Mammary microvascular endothelial cell (primary cell): Measurements from ENCODE around the gene ITGA8. TPM values are rescaled to one million over a fixed set of nuclear protein-coding genes. Genes with fewer than 3 reads are reported as not detected.

ENCODE experiments used
- total RNA-seq: library from RNA; depleted of rRNA; stranded (reverse); fragments of >200 nt; gene quantifications from 2 replicates; pipeline ENCODE4 v1.2.3, GENCODE V29; 2015

The ITGA8 gene
- 0.44 and 0.53 TPM in 2 replicates for total RNA-seq

DNA sequence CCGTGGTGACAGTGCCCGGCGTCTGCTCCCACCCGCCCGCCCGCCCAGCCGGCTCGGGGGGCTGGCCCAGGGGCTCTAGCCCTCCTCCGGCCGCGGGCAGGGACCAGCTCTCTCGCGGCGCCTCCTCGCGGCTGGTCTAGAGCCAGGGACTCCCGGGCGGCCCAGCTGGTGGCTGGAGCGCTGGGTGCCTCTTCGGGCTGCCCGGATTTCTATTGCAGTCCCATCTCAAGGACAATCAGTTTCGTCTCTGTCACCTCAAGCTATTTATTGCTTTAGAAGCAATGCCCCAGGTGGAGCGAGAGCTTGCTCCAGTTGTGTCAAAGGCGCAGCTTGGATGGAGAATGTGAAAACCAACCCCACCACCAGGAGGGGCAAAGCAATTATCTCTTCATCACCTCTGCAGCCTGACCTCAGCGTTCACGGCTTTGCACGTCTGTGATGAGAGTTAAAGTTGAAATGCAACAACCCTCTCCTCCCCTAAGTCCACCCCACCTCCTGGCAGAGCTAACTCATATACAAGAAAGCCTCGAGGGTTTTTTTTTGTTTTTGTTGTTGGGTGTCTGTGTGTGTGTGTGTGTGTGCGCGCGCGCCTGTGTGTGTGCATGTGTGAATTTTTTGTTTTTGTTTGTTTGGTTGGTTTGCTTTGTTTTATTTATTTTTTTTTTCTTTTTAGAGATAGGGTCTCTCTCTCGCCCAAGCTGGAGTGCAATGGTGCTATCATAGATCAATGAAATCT, at the start of gene ITGA8:
Gene ITGA8 (minus strand): TSS at position 24 of the 736 bp plus-strand sequence. CDS start 151 bp downstream, outside the sequence.

Other genes with a start within 250 kb of the ITGA8 start
- 23.1 and 24.0 TPM in 2 replicates for gene MINDY3, start 140.6 kb upstream of the ITGA8 start, total RNA-seq